DOHH2 (cell line): ENCODE measurements around the gene CTDP1.

ENCODE experiments used
- EZH2phosphoT487 ChIP-seq: fragments of 200-600 bp; sonication (generic); IDR thresholded peaks from 2 replicates; pipeline ENCODE4 v1.6.1; 2017; ENCODE audit warnings: borderline replicate concordance, mild to moderate bottlenecking, antibody characterized with exemption, low read length, moderate library complexity, mixed read lengths
- TF ChIP-seq, protein P1 (sequence below): fragments of 200-600 bp; sonication (generic); IDR thresholded peaks from one replicate; pipeline ENCODE4 v1.5.1; 2014; ENCODE audit warnings: antibody characterized with exemption, mild to moderate bottlenecking, low read depth, low read length; ENCODE audit not compliant: poor library complexity, severe bottlenecking

DNA sequence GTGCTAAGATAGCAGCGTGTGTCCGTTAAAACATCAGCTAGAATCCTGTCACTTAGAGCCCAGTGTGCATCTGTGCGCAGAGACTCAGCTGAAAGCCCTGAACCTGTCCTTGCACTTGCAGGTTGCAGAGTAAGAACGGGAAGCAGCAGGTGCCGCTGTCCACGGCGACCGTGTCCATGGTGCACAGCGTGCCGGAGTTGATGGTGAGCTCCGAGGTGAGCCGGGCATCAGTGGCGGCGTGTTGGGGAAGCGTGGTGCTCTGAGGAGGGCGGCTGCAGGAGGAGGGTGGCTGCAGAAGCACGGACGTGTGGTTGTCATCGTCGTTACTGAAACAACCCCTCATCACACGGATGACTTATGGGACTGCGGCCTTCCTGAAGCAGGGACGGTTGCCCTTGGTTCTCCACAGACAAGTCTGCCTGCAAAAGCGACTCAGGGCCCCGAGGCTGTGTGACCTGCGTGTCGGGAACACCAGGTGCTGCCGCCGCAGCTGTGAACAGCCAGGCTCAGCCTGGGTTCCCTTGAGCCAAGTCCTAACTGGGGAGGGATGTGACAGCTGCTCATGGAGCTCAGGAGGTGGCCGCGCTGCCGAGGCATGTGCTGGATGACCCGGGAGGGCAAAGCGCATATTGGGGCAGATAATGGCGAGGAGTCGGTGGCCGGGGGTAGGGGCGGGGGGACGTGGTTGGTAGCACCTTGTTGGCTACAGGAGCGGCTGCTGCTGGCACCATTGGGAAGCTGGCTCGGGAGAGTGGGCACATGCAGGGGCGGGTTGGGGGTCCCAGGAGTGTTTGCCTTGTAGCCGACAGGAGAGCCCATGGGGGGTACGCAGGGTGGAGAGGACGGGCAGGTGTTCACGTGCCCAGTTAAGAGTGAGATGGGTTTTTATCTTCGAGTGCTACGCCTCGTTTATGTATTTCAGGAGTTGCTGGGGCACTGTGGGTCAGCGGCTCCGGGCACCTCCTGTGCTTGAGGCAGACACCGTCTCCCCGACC is 16.6 kb downstream of the CTDP1 start:
- TF ChIP-seq, protein P1, sequence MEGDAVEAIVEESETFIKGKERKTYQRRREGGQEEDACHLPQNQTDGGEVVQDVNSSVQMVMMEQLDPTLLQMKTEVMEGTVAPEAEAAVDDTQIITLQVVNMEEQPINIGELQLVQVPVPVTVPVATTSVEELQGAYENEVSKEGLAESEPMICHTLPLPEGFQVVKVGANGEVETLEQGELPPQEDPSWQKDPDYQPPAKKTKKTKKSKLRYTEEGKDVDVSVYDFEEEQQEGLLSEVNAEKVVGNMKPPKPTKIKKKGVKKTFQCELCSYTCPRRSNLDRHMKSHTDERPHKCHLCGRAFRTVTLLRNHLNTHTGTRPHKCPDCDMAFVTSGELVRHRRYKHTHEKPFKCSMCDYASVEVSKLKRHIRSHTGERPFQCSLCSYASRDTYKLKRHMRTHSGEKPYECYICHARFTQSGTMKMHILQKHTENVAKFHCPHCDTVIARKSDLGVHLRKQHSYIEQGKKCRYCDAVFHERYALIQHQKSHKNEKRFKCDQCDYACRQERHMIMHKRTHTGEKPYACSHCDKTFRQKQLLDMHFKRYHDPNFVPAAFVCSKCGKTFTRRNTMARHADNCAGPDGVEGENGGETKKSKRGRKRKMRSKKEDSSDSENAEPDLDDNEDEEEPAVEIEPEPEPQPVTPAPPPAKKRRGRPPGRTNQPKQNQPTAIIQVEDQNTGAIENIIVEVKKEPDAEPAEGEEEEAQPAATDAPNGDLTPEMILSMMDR, result no peak
- TF ChIP-seq EZH2phosphoT487, result no peak
